Stimulated activated CD8-positive, alpha-beta memory T cell treated with anti-CD3 and anti-CD28 coated beads, Interleukin-12 subunit alpha, Interleukin-12 subunit beta, amount 100 ng/mL, for 24 hours (primary cell): Measurements from ENCODE around the gene DLGAP3.

ENCODE experiments used
- DNase-seq: peaks from one replicate; pipeline ENCODE4 v3.0.0-alpha.2; 2020; ENCODE audit errors: extremely low read depth

The DLGAP3 gene

DNA sequence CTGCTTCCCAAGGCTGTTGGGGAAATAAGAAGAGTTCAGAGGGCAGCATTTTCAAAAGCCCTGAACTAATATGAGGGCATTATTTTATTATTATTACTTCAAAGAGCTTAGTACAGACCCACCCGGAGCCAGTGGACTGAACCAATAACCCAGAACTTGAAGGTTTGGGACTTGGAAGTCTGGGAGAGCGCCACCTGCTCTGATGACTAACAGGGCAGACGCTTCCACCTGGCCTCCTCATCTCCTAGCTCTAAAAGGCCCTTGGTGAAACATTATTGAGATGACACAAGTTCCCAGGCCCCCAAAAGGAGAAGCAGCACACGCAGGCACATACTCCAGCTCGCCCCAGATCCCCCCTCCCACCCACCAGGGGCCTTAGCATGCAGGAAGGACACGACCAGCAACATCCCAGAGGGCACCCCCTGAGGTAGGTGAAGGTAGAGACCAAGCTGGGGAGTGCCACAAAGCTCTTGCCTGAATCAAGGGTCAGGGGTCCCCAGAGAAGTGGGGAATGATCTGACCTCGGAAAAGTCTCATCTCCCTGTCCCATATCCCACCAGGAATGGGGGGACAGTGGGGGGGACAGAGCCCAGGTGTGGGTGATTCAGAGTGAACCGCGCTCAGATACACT, 1.3 kb downstream of the DLGAP3 start:
- no peak for DNase-seq

DNA sequence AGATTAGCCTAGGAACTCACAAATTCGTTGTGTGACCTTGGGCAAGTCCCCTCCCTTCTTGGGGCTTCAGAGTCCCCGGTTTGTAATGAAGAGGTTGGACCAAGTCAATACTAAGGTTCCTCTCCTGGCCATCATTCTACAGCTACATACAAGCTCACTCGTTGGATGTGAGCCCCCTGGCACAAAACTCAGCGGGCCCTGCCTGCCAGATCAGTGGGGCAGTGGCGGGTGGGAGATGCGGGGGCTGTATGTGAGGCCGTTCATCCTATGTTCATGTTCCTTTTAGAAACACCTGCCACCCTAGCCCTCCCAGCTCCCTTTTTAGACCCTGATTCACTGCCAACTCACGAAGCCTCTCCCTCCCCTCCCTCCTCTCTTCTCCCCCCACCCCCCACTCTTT, 2.1 kb downstream of the DLGAP3 start:
- no peak for DNase-seq

DNA sequence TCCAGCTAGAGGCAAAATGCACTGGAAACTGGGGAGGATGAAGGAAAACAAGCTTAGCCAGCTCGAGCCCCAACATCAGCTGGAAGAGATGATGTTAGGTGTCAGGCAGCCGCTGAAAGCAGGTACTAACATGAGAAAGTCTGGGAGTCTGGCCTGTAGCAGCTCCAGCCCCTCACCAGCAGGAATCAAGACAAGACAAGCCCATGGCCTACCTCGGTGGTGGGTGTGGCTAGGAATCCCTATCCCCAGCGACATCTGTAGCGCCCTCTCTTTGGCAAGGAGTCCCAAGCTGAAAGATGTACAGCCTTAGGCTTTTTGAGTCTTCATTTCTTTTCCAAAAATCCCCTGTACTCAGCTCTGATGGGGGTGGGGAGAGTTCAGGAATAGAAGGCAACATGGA, 2.6 kb downstream of the DLGAP3 start:
- no peak for DNase-seq

DNA sequence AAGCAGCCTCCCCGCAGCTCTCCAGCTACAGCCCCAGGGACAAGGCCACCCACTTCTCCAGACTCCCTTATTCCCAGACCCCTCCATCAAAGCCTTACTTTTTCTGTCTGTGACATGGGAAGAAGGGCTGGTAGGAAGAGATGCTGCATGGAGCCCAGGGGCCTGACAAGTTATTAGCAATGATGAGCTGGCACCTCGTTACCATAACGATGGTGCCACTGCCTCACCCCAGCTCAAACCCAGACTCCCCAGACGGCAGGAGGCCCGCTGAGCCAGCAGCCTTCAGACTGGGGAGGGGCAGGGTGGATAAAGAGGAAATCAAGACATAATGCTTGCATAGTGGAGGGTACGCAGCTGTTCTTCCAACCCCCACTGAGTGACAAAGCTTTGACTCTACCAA, 3.3 kb downstream of the DLGAP3 start:
- DNase-seq: no peak

DNA sequence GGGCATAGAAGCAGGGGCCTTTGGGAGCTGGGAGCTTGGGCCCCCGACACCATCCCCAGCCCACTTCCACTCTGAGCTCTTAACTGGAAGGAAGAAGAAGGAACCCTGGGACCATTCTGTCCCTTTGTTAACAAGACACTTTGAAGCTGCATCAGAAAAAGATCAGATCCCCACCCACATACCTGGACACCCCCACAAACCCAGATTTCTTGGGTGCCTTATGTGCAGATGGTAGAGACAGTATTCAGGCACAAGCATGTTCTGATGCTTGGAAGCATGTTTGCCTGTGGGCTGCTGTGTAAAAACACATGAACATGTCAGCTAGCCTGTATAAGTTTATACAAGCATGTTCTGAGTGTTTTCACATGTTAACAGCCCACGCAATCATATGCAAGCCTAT, 3.7 kb downstream of the DLGAP3 start:
- no peak for DNase-seq

DNA sequence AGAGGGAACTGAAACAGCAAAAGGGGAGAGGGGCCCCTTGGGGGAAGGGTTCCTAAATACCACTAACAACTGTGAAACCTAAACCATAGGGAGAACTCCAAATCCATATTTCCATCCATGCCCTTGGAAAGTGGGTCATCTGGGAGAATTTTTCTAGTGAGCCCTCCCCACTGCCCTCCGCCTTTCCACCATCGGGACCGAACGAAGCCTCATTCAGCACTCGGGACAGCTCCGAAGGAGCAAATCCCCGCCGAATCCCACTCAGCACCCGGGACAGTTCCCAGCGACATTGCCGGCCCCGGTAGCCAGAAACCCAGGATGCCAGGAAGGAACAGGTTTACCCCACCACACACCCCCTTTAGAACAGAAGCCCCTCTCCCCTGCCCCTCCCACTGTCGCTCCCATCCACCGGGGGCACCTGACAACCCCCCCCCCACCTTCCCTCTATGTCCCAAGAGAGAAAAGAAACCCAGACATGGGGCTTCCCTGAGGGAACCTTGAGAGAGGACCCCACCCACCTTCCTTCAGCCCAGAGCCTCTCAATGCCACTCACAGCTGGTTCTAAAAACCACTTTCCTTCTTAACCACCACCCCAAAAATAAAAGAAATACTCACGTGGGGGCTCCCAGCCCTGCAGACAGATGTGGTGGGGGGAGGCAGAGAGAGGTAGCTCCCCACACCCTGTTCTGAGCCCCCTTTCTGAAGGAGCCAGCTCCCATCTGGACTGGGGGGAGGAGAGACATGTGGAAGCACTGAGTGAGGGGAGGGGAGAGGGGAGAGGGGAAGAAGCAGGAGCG, 4.5 kb downstream of the DLGAP3 start:
- DNase-seq: no peak

DNA sequence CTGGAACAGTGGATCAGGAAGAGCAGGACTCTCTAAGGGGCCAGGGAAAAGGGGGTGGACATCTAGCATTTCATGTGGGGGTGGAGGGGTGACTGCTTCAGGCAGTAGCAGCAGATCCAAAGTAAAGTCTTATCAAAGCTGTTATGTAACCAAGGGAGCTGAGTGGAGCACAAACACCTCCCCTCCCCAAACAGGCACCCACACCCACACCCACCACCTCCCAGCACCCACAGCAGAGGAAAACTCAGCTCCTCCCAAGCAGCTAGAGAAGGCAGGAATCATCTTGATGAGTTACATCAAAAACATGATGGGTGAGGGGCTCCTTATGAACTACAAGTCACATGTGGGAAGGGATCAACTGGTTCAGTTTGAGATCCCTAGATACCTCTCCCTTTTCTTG, 6.0 kb downstream of the DLGAP3 start:
- DNase-seq: no peak

DNA sequence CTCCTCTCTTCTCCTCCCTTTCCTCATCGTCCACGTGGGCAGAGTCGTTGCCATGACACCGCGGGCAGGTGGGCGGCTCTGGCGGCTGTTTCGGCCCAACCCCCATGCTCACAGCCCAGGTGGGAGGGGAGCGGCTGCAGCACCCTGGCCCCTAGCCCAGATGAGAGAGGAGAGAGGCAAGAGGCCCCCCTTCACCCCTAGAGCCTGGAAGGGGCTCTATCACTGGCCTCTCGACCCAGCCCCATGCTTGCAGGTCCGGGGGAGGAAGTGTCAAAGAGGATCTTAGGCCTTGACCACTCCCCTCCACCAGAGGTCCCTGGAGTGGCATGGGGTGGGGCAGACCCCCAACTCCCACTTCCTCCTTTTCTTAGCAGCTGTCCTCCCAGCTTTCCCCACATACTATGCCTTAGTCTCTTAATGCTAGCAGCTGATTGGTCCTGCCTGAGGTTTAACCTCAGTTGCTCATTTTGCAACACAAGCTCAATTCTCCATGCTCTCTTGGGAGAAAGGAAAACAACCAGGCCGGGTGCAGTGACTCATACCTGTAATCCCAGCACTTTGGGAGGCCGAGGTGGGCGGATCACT, 10.4 kb downstream of the DLGAP3 start:
- DNase-seq: no peak

DNA sequence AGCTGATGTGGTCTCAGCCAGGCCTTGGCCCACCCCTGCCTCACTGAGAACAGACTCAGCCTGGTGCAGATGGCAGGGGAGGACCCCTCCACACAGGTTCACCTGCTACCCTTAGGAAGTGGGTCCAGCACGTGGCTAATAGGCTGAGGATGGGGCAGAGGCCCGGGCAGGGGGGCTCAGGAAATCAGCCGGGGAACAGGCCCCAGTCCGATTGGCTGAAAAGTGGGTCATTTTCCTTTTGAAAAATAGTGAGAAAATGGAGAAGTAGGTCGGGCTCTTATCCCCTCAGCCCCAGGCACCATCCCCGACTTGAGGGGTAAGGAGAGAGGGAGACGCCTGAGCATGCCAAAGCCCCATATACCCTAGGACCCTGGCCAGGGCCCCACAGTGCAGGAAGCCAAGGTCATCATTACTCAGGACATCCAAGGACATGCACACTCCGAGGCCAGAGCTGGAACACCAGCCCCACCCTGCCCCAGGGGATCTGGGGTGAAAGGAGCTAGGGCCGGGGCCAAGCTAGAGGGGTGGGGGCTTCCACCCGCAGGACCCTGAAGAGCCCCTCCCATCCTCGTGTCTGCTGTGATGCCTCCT, 11.0 kb downstream of the DLGAP3 start:
- DNase-seq: no peak

DNA sequence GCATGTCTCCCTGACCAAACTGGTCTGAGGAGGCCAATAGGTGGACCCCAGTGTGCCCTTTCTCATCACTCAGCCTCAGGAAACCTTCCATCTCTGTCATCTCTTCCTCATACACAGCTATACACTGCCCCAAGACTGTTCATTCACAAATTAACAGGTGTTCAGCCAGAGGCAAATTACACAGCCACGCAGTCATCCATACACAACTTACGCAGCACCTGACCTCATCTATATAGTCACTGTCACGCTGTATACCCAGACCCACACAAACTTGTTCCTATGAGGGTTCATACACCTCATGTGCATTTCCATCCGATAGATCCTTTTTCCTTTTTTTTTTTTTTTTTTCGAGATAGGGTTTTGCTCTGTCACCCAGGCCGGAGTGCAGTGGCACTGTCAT, 12.4 kb downstream of the DLGAP3 start:
- no peak for DNase-seq

DNA sequence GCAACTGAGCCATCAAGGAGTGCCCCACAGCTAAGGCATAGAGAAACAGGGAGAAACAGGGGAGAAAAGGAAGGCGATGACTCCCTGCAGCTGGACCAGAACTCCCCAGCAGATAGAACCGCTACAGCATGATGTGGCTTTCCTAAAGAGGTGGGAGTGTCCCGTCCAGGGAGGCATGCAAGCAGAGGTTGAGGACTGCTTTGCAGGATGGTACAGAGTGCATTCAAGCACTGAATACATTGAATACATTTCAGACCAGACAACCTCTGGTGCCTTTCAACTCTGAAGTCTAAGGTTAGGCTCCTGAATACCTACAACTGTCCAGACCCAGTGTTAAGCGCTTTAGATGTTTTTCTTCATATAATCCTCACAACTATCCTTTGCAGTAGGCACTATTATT, 13.3 kb downstream of the DLGAP3 start:
- DNase-seq: no peak

DNA sequence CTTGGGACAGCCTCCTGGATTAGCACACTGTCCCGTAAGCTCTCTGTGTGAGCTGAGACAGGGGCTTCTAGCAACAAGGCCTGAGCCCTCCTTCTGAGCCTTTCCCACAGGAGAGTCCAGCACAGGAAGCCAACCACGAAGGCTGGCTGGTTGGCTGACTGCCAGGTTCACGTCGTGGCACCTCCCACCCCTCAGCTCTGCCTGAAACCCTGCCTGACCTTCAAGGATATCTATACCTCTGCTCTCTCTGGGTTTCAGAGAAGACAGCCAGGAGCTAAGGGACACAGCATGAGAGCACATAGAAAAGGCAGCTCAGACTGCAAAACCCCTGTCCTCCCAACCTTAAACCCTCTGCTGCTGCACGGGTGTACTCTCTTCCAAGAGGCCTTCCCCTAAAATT, 13.9 kb downstream of the DLGAP3 start:
- no peak for DNase-seq

DNA sequence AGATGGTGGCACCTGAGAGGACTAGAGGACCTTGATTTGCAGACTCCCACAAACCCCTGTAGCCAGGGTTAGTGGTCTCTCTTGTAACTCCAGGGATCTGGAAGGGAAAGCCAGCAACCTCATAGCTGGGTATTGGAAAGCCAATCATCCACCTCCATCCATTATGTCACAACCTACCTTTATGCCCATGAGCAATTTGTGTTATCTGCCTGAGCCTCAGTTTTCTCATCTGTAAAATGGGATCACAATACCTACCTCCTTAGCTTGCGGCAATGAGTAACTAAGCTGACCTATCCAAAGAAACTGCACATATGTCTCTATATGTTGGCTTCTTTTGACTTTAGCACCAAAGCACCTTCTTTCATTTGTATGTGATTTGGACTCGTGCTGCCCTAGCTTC, 14.5 kb downstream of the DLGAP3 start:
- no peak for DNase-seq

DNA sequence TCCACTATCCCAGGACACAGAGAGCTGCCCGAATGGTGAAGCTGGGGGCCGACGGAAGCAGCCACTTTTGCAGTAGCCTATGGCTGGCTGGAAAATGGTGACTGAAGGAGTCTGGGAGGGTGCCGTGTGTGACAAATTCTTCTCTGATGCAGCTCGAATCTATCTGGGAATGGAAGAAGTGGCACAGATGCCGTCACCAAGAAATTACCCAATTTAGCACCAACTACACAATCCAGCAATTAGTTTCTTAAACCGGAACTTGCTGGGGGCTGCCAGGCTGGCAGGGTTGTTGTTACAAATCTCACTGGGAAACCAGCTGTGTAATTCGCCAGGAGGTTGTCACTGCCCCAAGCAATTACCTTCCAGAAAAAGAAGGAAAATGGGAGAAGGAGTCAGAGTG, 18.0 kb downstream of the DLGAP3 start:
- no peak for DNase-seq

DNA sequence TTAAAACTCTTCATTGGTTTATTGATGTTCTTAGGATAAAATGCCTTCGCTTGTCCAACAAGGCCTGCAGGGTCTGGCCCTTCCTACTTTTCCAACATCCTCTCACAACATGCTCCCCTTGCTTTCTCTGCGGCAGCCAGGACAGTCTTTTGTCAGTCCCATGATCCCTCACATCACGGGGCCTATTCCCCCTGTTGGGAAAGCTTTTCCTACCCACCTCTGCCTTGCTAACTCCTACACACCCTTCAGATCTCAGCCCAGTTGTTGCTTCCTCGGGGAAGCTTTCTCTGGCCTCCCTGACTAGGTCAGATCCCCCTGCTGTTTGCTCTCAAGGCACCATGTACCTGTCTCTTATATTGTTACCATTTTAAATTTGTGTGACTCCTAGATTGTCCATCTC, 19.0 kb downstream of the DLGAP3 start:
- DNase-seq: no peak

DNA sequence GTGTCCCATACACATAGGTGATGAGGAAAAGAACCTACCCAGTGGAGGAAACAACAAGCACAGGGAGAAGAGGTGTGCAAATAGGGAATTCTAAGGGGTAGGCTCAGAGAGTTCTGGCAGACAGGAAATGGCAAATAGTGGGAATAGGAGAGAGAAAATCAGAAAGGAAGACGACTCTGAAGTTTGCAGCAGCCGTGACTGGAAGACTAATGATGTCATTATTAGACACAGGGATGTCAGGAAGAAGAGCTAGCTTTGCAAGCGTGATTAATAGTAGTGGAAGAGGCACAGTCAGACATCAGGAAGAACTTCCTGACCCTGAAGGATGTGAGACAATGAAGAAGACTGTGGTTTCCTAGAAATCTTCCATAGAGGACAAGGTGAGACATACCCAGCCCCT, 21.1 kb downstream of the DLGAP3 start:
- DNase-seq: no peak

DNA sequence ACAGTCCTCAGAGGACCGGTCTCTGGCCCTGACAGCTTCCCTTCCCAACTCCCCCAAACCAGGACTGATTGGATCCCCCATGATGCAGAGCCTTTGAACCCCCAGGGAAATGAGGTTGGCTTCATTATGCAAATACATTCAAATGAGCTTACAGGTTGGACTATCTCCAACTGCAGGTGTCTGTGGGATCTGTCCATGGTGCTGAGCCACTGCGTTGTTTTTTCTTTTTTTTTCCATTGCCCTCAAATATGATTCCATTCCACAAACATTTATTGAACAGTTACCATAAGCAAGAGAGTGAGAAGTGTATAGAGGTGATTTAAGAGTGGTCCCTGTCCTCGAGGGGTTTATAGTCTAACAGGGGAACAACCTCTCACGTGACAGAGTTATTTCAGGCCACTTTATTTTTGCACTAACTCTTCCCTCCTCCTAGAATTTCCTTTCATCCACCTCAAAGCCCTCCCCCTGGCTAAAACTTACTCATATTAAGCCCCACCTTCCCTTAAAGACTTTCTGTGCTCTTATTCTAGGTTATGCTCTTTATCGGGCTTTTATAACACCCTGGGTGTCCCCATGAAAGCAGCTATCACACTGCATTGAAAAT, 21.9 kb downstream of the DLGAP3 start:
- no peak for DNase-seq

DNA sequence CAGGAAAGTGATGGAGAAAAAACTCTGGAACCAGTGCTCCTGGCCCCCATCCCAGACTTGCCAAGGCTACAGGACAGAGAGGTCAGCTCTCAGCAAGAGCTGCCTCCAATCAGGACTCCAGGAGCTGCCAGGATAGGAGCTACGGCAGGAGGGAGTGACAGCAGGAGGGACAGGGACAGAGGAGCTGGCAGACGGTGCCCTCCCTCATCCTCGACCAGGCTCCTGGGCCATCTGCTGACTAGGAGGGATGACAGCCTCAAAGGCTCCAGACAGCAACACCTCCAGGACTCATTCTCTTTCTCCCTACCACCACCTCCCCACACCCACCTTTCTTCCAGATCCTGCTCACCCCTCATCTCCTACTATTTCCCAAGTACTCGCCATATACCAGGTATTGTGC, 22.7 kb downstream of the DLGAP3 start:
- no peak for DNase-seq

DNA sequence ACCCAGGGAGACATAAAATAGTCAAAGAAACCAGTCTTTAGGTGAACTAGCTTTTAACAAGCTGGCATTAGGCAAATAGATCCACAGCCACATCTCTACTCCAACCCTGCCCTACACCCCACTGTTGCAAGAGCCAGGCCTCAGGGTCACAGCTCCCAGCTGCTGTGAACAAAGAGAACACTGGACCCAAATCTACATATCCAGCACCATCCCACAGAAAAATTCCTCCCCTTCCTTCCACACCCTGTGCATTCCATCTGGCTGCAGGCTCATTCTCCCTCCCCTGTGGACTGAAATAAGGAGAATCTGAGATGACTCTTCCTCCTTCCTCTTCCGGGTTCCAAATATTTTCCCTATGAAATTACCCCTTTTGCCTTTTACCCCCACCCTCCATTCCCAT, 23.2 kb downstream of the DLGAP3 start:
- DNase-seq: no peak

DNA sequence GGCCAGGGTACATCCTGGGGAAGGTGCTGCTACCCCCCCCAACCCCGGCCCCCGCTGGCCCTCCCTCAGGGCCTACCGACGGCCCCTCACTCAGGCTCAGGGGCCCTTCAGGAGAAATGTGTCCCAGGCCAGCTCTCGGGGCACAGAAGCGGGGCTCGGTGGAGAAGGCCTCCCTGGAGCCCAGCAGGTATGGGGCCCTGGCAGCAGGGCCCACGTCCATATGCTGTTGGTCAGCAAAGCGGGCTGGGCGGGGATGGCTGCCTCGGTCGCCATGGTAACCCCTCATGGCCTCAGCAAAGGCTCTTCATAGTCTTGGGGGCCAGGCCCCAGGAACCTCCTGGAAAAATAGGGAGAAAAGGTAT, 24.4 kb downstream of the DLGAP3 start:
- DNase-seq: no peak

DNA sequence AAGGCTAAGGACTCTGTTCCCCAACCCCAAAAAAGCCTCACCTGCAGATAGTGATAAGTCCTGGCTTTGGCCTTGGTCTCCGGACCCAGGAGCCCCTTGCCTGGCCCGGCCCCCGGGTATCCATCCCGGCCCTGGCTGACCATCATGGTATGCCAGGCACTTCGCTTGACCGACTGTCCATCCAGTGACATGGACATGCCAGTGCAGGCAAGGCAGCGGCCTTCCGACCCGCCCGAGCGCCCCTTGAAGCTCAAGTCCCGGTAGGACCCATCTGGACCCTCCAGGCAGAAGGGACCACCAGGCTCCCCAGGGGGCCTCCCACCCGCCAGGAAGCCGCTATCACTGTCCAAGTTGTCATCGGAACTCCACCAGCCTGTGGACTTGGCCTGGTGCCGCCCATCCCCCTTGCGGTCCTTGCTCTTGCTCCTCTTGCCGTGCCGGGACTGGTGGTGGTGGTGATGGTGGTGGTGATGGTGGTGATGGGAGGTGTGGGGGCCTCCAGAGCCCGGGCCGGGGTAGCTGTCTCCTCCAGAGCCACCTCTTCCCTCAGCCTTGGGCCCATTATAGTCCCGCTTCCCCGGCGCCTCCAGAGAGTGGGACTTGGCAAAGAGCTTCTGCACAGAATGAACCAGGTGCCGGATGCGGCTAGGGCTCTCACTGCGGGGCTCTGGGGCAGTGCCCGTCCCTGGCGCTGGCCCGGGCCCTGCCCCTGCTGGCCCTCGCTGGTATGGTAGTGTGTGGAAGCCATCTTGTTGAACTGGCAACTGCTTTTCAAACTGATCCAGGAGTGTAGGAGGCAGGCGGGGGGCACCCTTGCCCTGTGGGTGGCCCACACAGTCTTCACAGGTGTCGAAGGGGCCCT, 25.0 kb downstream of the DLGAP3 start:
- no peak for DNase-seq

DNA sequence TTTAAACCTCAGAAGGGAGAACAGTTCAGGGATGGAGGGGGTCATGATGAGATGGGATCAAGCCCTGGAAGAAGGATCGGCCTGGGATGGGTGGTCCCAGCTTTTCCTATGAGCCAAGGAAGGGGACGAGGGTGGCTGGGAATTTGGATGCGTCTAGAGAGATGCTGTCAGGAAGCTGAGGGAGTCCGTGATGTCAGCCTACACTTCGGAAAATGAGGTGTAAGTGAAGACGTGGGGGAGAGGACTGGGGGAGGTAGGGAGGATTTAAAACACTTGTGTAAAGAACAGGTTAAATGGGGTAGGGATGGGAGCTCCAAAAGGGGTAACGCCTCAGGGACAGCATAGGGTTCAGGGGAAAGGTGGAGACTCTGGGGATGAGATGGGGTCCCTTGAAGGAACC, 27.5 kb downstream of the DLGAP3 start:
- DNase-seq: no peak
